Left renal cortex interstitium (tissue), 4 donors: ENCODE data around the gene POLD2. TPM values are rescaled to one million over a fixed set of nuclear protein-coding genes. Genes with fewer than 3 reads are reported as not detected.

Experiments
- DNase-seq, 4 donors: peaks; one replicate each; pipeline ENCODE4 v3.0.0-alpha.2; 2013; ENCODE audit warnings: low read depth in 4 of 4, low spot score in 2 of 4, missing footprints in 1 of 4
- polyA plus RNA-seq, 4 donors: library from polyadenylated mRNA; unstranded; fragments of 120-200 nt; gene quantifications; one replicate each; pipeline ENCODE4 v1.2.1, GENCODE V29; 2013; ENCODE audit not compliant: insufficient read length in 4 of 4

POLD2 gene
- polyA plus RNA-seq, 4 donors = 100 to 136 (median 123) TPM

GRCh38 chr7:44067064-44067951 is 56.0 kb downstream of the POLD2 start:
- DNase-seq = no peak

GRCh38 chr7:44066494-44067063 is 56.8 kb downstream of the POLD2 start:
- DNase-seq = no peak

GRCh38 chr7:44066111-44066460 is 57.3 kb downstream of the POLD2 start:
- DNase-seq = no peak

- DNase-seq = no peak
Observed at GRCh38 chr7:44065431-44066110, 57.8 kb downstream of the POLD2 start, which contains the start of gene PGAM2. PGAM2 (minus strand) TSS chr7:44065567; CDS start chr7:44065529, 38 bp downstream.

GRCh38 chr7:44064791-44065430 is 58.4 kb downstream of the POLD2 start:
- DNase-seq = no peak

Other genes with a start within 250 kb of the POLD2 start
- 10 to 100 TPM; 30.0 to 39.4 (median 34.8) TPM for gene URGCP, start 217.0 kb downstream of the POLD2 start, polyA plus RNA-seq
- gene UBE2D4, start 197.1 kb downstream of the POLD2 start, polyA plus RNA-seq = 10 to 100 TPM; 19.7 to 22.8 (median 21.2) TPM
- 1 to 10 TPM in 2 of 4 donors, under 1 TPM in 2; 0.48 to 2.9 (median 1.2) TPM for gene SPDYE1, start 125.7 kb downstream of the POLD2 start, polyA plus RNA-seq
- 10 to 100 TPM; 62.6 to 86.2 (median 77.5) TPM for gene DBNL, start 78.8 kb downstream of the POLD2 start, polyA plus RNA-seq
- 1 to 10 TPM; 2.2 to 3.4 (median 2.8) TPM for gene PGAM2, start 58.0 kb downstream of the POLD2 start, polyA plus RNA-seq
- gene POLM, start 41.0 kb downstream of the POLD2 start, polyA plus RNA-seq = 10 to 100 TPM; 15.2 to 38.7 (median 29.1) TPM
- gene AEBP1, start 19.2 kb downstream of the POLD2 start, polyA plus RNA-seq = 10 to 100 TPM; 58.4 to 82.4 (median 73.4) TPM
- gene MYL7, start 17.8 kb upstream of the POLD2 start, polyA plus RNA-seq = 1 to 10 TPM in 1 of 4 donors, under 1 TPM in 2, not detected in 1; 0.58 to 1.1 (median 0.81) TPM
- 1 to 10 TPM; 3.2 to 4.8 (median 3.9) TPM for gene GCK, start 65.9 kb upstream of the POLD2 start, polyA plus RNA-seq
- gene YKT6, start 77.4 kb upstream of the POLD2 start, polyA plus RNA-seq = 10 to 100 TPM; 74.4 to 82.3 (median 76.6) TPM
- 1 to 10 TPM; 1.7 to 4.3 (median 3.1) TPM for gene CAMK2B, start 202.0 kb upstream of the POLD2 start, polyA plus RNA-seq